SHP77 (cell line): ENCODE measurements around the gene RPL18A.

ENCODE experiments used
- DNase-seq, 2 experiments: peaks; one replicate each; lab custom pipeline; 2025; lab: John Stamatoyannopoulos, UW

RPL18A gene

DNA sequence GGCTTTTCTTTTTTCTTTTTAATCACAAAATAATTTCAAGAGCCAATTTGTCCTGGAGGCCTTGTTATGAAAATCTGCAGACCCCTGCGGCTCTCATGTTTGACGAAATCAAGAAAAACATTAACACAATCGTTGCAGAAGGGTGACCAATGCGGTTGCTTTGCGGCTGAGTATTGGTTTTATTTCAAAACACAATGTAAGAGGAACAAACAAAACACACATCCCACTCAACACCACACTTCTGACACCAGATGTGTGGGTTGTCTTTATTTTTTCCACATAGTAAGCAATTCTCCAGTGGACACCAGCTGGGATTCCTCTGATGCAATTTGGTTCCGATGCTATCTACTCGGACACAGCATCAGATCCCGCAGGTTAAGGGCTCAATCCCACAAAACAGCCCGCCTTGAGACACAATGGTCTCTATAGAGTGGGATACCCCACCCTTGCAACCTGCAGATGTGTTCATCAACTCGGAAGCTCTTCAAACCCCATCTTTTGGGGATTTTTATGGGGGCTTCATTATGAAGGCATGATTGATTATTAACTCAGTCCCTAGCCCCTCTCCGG, 51.2 kb downstream of the RPL18A start:
- no peak for DNase-seq
